GM12875 (cell line): ENCODE results near the gene TRMT1.

Source experiments
- H3K4me3 ChIP-seq: one replicate; pipeline ENCODE4 v1.5.1; 2011; ENCODE audit warnings: low read depth, low read length, control low read depth
- CTCF ChIP-seq: IDR thresholded peaks from 2 replicates; pipeline ENCODE4 v1.5.1; 2011; ENCODE audit warnings: low read depth, mild to moderate bottlenecking, control low read depth, inconsistent platforms, low read length, moderate library complexity, borderline replicate concordance; ENCODE audit not compliant: insufficient read depth

TRMT1 gene

GRCh38 chr19:13089857-13090507 is 26.6 kb downstream of the TRMT1 start:
- TF ChIP-seq CTCF: no peak
- H3K4me3 ChIP-seq: no peak overlapping the region

DNA sequence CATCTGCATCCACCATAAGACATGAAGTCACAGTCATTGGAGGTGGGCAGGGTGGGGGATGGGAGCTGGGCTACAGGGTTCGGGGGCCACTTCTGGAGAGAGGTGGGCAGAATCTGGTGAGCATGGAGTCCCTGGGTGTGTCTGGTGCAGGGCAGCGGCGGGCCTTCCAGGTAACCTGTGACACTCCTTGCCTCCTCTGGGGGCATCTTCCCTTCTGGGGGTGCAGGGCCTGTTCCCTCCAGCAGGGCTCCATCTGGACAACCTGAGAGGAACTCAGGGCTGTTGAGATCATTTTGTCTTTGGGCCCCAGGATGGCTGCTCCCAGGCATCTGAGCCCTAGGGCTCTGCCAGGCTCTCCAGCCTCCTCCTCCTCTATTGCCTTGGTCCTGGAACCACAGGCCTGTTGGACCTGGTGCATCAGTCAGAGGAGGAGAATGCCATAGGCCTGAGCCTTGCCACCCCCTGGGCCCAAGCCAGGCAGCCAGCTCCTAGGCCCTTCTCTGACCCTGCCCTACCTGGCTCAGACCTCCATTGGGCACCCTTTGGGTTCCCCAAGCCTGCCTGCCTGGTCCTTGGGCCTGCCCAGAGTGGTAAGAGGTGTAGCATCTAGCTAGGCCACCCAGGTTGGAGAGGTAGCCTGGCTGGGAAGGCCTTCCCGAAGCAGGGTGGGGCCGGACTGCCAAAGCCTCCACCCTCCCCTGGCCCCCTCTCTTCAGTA is 27.2 kb downstream of the TRMT1 start:
- peak; percentile 85 for TF ChIP-seq CTCF
- no peak overlapping the region for H3K4me3 ChIP-seq

DNA sequence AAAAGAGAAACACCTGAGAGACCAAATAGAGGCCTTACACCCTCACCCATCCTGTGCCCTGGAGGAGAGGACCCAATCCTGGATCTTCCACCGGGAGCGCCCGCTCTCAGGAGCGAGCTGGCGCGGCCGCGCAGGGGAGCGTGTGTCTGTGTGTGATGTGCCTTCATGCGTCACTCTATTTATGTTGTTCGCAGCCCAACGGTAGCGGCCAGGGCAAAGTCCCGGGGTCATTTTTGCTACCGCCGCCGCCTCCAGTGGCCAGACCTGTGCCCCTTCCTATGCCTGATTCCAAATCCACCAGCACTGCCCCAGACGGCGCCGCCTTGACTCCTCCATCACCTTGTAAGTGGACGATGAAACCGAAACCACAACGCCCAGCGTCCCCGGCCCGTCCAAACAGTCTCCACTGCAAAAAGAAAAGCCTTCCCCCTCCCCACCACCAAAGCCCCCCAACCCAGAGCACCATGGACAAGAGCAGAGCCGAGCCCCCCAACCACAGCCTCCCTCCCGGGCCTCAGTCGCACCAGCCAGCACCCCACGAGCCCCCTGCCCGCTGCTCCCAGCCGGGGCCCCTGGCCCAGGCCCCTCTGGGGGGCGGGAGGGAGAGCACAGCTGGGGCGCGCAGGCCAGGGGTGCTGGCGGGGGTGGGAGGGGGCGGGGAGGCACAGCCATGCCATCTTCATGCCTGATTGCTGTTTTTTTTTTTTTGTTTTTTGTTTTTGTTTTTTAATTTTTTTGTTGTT is 28.6 kb downstream of the TRMT1 start:
- no peak for TF ChIP-seq CTCF

DNA sequence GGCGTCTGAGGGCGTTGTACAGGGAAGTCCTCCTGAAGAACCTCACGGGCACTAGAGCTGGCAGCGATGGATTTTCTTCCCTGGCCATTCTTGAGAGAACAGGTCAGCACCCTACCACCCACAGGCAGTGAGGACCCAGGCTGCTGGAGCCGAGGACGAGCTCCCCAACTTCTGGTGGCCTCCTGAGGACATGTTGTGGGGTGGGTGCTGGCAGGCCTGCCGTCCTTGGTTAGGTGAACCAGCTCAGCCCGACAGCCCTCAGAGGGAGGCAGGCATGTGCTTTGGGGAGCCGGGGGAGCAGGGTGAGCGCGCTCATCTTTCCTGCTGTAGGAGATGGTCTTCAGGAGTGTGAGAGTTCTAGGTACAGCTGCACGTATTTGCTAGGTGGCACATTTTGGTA is 29.2 kb downstream of the TRMT1 start:
- no peak for TF ChIP-seq CTCF
- H3K4me3 ChIP-seq: no peak overlapping the region

More for the DNA sequence above, 28.6 kb downstream of the TRMT1 start:
- no peak overlapping the region for H3K4me3 ChIP-seq

DNA sequence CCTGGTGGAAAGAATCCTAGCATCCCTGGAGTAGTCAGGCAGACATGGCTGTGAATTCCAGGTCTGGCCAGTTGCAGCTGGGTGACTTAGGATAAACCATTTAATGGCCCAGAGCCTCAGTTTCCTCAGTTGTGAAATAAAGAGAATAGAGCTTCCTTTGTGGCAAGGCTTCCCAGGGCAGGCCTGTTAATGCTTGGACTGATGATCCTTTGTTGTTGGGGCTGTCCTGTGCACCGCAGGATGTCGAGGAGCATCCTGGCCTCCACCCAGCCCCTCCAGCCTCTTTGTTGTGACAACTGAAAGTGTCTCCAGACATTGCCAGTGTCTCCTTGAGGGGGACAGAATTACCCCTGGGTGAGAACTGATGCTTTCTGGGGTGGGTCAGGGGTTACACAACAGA is 30.2 kb downstream of the TRMT1 start:
- TF ChIP-seq CTCF: no peak

GRCh38 chr19:13085666-13086065 is 30.9 kb downstream of the TRMT1 start:
- TF ChIP-seq CTCF: no peak
- H3K4me3 ChIP-seq: no peak overlapping the region

More for the DNA sequence above, 30.2 kb downstream of the TRMT1 start:
- no peak overlapping the region for H3K4me3 ChIP-seq

- TF ChIP-seq CTCF: no peak
These were observed 32.9 kb downstream of the TRMT1 start for GRCh38 chr19:13083627-13084026.

More at GRCh38 chr19:13083627-13084026, 32.9 kb downstream of the TRMT1 start:
- no peak overlapping the region for H3K4me3 ChIP-seq
